ENCODE measurements around the gene EPAS1.

The EPAS1 gene

GRCh38 chr2:46349115-46349547, 51.9 kb downstream of the EPAS1 start:
- Mint-ChIP-seq H3K4me3 (no peak overlapping the region), H3K9me3 (no peaks in the 10 kb centered on the region), H3K27me3 (ENCODE audit: low read depth) (peaks cover 6% of the 10 kb centered on the region), H3K27ac (no peak overlapping the region), H3K4me1 (no peaks in the 10 kb centered on the region), H3K36me3 (ENCODE audit: low read depth) (no peaks in the 10 kb centered on the region)
- no peak for TF ChIP-seq CTCF (IDR thresholded peaks at IDR 0.05; ENCODE audit: unreplicated experiment in 3 of 3)

- no peaks in the 10 kb centered on the region for H3K9me3 Mint-ChIP-seq
- H3K36me3 Mint-ChIP-seq (ENCODE audit: low read depth): no peaks in the 10 kb centered on the region
- no peak overlapping the region for H3K4me3 Mint-ChIP-seq
- H3K4me1 Mint-ChIP-seq: no peaks in the 10 kb centered on the region
- peaks cover 6% of the 10 kb centered on the region for H3K27me3 Mint-ChIP-seq (ENCODE audit: low read depth)
- no peak overlapping the region for H3K27ac Mint-ChIP-seq
- no peak for TF ChIP-seq CTCF (IDR thresholded peaks at IDR 0.05; ENCODE audit: unreplicated experiment in 3 of 3)
Measured at GRCh38 chr2:46350029-46350689, 53.0 kb downstream of the EPAS1 start.

- H3K27me3 Mint-ChIP-seq (ENCODE audit: low read depth): peaks cover 6% of the 10 kb centered on the region
- no peak for TF ChIP-seq CTCF (IDR thresholded peaks at IDR 0.05; ENCODE audit: unreplicated experiment in 3 of 3)
- H3K4me3 Mint-ChIP-seq: no peak overlapping the region
- H3K9me3 Mint-ChIP-seq: no peaks in the 10 kb centered on the region
- no peaks in the 10 kb centered on the region for H3K4me1 Mint-ChIP-seq
- H3K36me3 Mint-ChIP-seq (ENCODE audit: low read depth): no peaks in the 10 kb centered on the region
- no peak overlapping the region for H3K27ac Mint-ChIP-seq
Measured at GRCh38 chr2:46351098-46351749, 54.0 kb downstream of the EPAS1 start.

GRCh38 chr2:46351750-46352138, 54.5 kb downstream of the EPAS1 start:
- Mint-ChIP-seq H3K4me3 (no peak overlapping the region), H3K27me3 (ENCODE audit: low read depth) (peaks cover 6% of the 10 kb centered on the region), H3K36me3 (ENCODE audit: low read depth) (no peaks in the 10 kb centered on the region), H3K9me3 (no peaks in the 10 kb centered on the region), H3K4me1 (no peaks in the 10 kb centered on the region), H3K27ac (no peak overlapping the region)
- no peak for TF ChIP-seq CTCF (IDR thresholded peaks at IDR 0.05; ENCODE audit: unreplicated experiment in 3 of 3)

GRCh38 chr2:46352621-46353020, 55.4 kb downstream of the EPAS1 start:
- Mint-ChIP-seq H3K9me3 (no peaks in the 10 kb centered on the region), H3K27ac (no peak overlapping the region)

More at GRCh38 chr2:46352621-46353020, 55.4 kb downstream of the EPAS1 start:
- no peak overlapping the region for H3K4me3 Mint-ChIP-seq
- TF ChIP-seq CTCF (IDR thresholded peaks at IDR 0.05; ENCODE audit: unreplicated experiment in 3 of 3): no peak
- peaks cover 4% of the 10 kb centered on the region for H3K36me3 Mint-ChIP-seq (ENCODE audit: low read depth)
- peaks cover 5% of the 10 kb centered on the region for H3K27me3 Mint-ChIP-seq (ENCODE audit: low read depth)
- H3K4me1 Mint-ChIP-seq: no peaks in the 10 kb centered on the region
